K562 (cell line): Measurements from ENCODE around the gene RER1. TPM values are rescaled to one million over a fixed set of nuclear protein-coding genes. Genes with fewer than 3 reads are reported as not detected.

ENCODE experiments used
- ATAC-seq: fragments of 200-7000 bp; cut with Tn5 transposase; 3 replicates; pipeline ENCODE4 v1.9.1; 2020; ENCODE audit warnings: moderate library complexity
- BruUV-seq: library from RNA; stranded (reverse); fragments of 400-500 nt; replicated peaks from 2 replicates; lab custom pipeline; 2021; lab: Mats Ljungman, UMichigan
- CTCF ChIA-PET: fragments of 300-600 bp; formaldehyde crosslinking; extraction: SDS; loops from one replicate; lab custom pipeline; 2021; ENCODE audit warnings: low intra/inter-chr PET ratio; lab: Yijun Ruan, JAX
- POLR2A ChIA-PET: fragments of 300-600, 350-650 bp; sonication (Branson Sonifier 250); formaldehyde crosslinking; extraction: SDS; loops from one replicate; lab custom pipeline; 2021; ENCODE audit warnings: antibody characterized with exemption, inconsistent platforms; lab: Yijun Ruan, JAX
- DNase-seq, 4 experiments: peaks; one replicate each; pipeline versions ENCODE4 v3.0.0 to v3.0.0-alpha.2; 2011 to 2018; ENCODE audit warnings: low spot score in 3 of 4, mixed read lengths in 3 of 4; ENCODE audit errors: extremely low read depth in 1 of 4
- FAIRE-seq: peaks from 2 replicates; lab custom pipeline; 2011; peaks lifted over from hg19 to GRCh38; lab: Jason Lieb, UNC
- H2AFZ ChIP-seq: 2 replicates; pipeline ENCODE4 v1.6.0; 2011; ENCODE audit warnings: low read depth, low read length, control low read depth, inconsistent platforms
- H3K27ac ChIP-seq: fragments of 200-600 bp; 3 replicates; pipeline ENCODE4 v1.8.0; 2011; ENCODE audit warnings: low read depth, mild to moderate bottlenecking, control low read depth, inconsistent platforms, low read length, moderate library complexity, mixed read lengths; ENCODE audit errors: extremely low read depth
- H3K27me3 ChIP-seq, 2 experiments: fragments of 300-600 bp in 1 of 2; 2 replicates in 1 of 2; 3 replicates in 1 of 2; pipeline versions ENCODE4 v1.6.0 to v1.8.0; 2011; ENCODE audit warnings: inconsistent platforms in 2 of 2, low read length in 2 of 2, mild to moderate bottlenecking in 1 of 2, mixed read lengths in 1 of 2, moderate library complexity in 1 of 2; ENCODE audit not compliant: control insufficient read depth in 2 of 2, insufficient read depth in 2 of 2
- H3K36me3 ChIP-seq: fragments of 300-600 bp; 3 replicates; pipeline ENCODE4 v1.8.0; 2011; ENCODE audit warnings: mild to moderate bottlenecking, low read length, inconsistent platforms; ENCODE audit not compliant: control insufficient read depth, insufficient read depth
- H3K4me1 ChIP-seq, 2 experiments: fragments of 200-600 bp in 1 of 2; replicated peaks in 1 of 2; 2 replicates in 1 of 2; 3 replicates in 1 of 2; pipeline versions ENCODE4 v1.5.1 to v1.8.0; 2011; ENCODE audit warnings: inconsistent platforms in 2 of 2, low read length in 2 of 2, mild to moderate bottlenecking in 1 of 2, mixed read lengths in 1 of 2, moderate library complexity in 1 of 2; ENCODE audit not compliant: control insufficient read depth in 2 of 2, insufficient read depth in 2 of 2
- H3K4me2 ChIP-seq: 2 replicates; pipeline ENCODE4 v1.6.1; 2011; ENCODE audit warnings: low read length, control low read depth, inconsistent platforms, mixed read lengths; ENCODE audit not compliant: insufficient read depth
- H3K4me3 ChIP-seq: fragments of 200-600 bp; sonication (generic), shearing (Covaris generic); 2 replicates; pipeline ENCODE4 v1.5.1; 2016; ENCODE audit warnings: control low read depth, inconsistent platforms
- H3K79me2 ChIP-seq: fragments of 200-600 bp; 3 replicates; pipeline ENCODE4 v1.8.0; 2011; ENCODE audit warnings: low read length, inconsistent platforms; ENCODE audit not compliant: control insufficient read depth, insufficient read depth
- H3K9ac ChIP-seq, 2 experiments: 2 replicates each; pipeline versions ENCODE4 v1.6.0 to v1.6.1; 2011; ENCODE audit warnings: low read depth in 2 of 2, low read length in 2 of 2, control low read depth in 1 of 2, inconsistent platforms in 1 of 2, mild to moderate bottlenecking in 1 of 2, mixed read lengths in 1 of 2; ENCODE audit not compliant: insufficient read depth in 1 of 2
- H3K9me1 ChIP-seq: one replicate; pipeline ENCODE4 v1.6.0; 2011; ENCODE audit warnings: inconsistent platforms, mild to moderate bottlenecking, low read length, moderate library complexity; ENCODE audit not compliant: control insufficient read depth, insufficient read depth
- H3K9me3 ChIP-seq: replicated peaks from 2 replicates; pipeline ENCODE4 v1.5.1; 2011; ENCODE audit warnings: low read depth, low read length, inconsistent platforms; ENCODE audit not compliant: control insufficient read depth, insufficient read depth
- H4K20me1 ChIP-seq: replicated peaks from 2 replicates; pipeline ENCODE4 v1.6.1; 2011; ENCODE audit warnings: low read length, inconsistent platforms, mixed read lengths; ENCODE audit not compliant: control insufficient read depth, insufficient read depth
- BCOR ChIP-seq: fragments of 450-650 bp; IDR thresholded peaks from 2 replicates; pipeline ENCODE4 v1.6.1; 2016
- CHD2 ChIP-seq: IDR thresholded peaks from 2 replicates; pipeline ENCODE4 v1.6.1; 2011; ENCODE audit warnings: low read depth, low read length
- ELF4 ChIP-seq: fragments of 450-650 bp; formaldehyde crosslinking; IDR thresholded peaks from 2 replicates; pipeline ENCODE4 v1.4.0; 2022; ENCODE audit warnings: missing genetic modification characterization
- EP300 ChIP-seq: IDR thresholded peaks from 2 replicates; pipeline ENCODE4 v1.6.1; 2012; ENCODE audit warnings: low read length, improper control_type of control experiment
- FOXP4 ChIP-seq: sonication (generic); formaldehyde crosslinking; IDR thresholded peaks from 2 replicates; pipeline ENCODE4 v1.8.0; 2022; ENCODE audit warnings: mild to moderate bottlenecking, missing genetic modification reagents, borderline replicate concordance
- PHF8 ChIP-seq: fragments of 200-600 bp; sonication (generic); IDR thresholded peaks from 2 replicates; pipeline ENCODE4 v1.6.1; 2012; ENCODE audit warnings: mixed run types, mild to moderate bottlenecking, inconsistent platforms, low read length, moderate library complexity, borderline replicate concordance
- PHTF2 ChIP-seq: fragments of 250-450 bp; sonication (Bioruptor Pico); IDR thresholded peaks from 2 replicates; pipeline ENCODE4 v1.5.0; 2021; ENCODE audit warnings: mild to moderate bottlenecking
- SUPT5H ChIP-seq: fragments of 450-650 bp; IDR thresholded peaks from 2 replicates; pipeline ENCODE4 v1.6.1; 2016
- TAF9B ChIP-seq: fragments of 450-650 bp; IDR thresholded peaks from 2 replicates; pipeline ENCODE4 v1.6.1; 2018; ENCODE audit warnings: mild to moderate bottlenecking; ENCODE audit not compliant: partially characterized antibody
- TEAD2 ChIP-seq: fragments of 450-650 bp; IDR thresholded peaks from 2 replicates; pipeline ENCODE4 v1.6.1; 2016; ENCODE audit warnings: missing genetic modification characterization, control low read depth, missing compliant biosample characterization
- ZBTB12 ChIP-seq: fragments of 250-450 bp; sonication (Bioruptor Pico); IDR thresholded peaks from 2 replicates; pipeline ENCODE4 v1.4.0; 2020
- ZNF121 ChIP-seq: sonication (generic); formaldehyde crosslinking; conservative IDR thresholded peaks from 2 replicates; pipeline ENCODE4 v1.8.0; 2022; ENCODE audit warnings: missing genetic modification reagents
- ZNF586 ChIP-seq: fragments of 450-650 bp; formaldehyde crosslinking; conservative IDR thresholded peaks from 2 replicates; pipeline ENCODE4 v1.4.0; 2020; ENCODE audit warnings: mild to moderate bottlenecking, moderate library complexity
- WGBS: fragments of 100-300 bp; shearing (Covaris generic); methylation state at CpG from one replicate; pipeline ENCODE4 v1.1.6; 2016; ENCODE audit warnings: low coverage, mixed read lengths; ENCODE audit not compliant: insufficient coverage; ENCODE audit errors: missing lambda C conversion rate; 5-methylcytosine and 5-hydroxymethylcytosine counted together
- in situ Hi-C: fragments of 300-500 bp; cut with MboI; formaldehyde crosslinking; loops from 4 replicates; pipeline ENCODE4 v1.15.0; 2018; ENCODE audit warnings: inconsistent platforms, mixed read lengths
- intact Hi-C: fragments of 100-400 bp; cut with micrococcal nuclease; formaldehyde crosslinking; loops from 2 replicates; pipeline ENCODE4 v1.14.2; 2022
- polyA plus RNA-seq, 8 experiments: library from polyadenylated mRNA; depleted of rRNA in 4 of 8; stranded (reverse) in 5 of 8; unstranded in 3 of 8; fragments of >200 nt; fragmentation: Nextera tagmentation in 2 of 8; fragmentation: Illumina TruSeq in 1 of 8; extraction: Ambion mirVana in 2 of 8; extraction: Trizol in 1 of 8; gene quantifications; 2 replicates each; pipeline versions ENCODE4 v1.2.1 to v1.2.3, GENCODE V29; 2011 to 2014; ENCODE audit warnings: inconsistent platforms in 1 of 8, missing spikeins in 1 of 8
- total RNA-seq, 7 experiments: library from RNA; depleted of rRNA in 6 of 7; stranded (reverse); fragments of >200 nt in 6 of 7; fragmentation: Illumina TruSeq in 2 of 7; extraction: Trizol in 2 of 7; gene quantifications; 2 replicates each; pipeline versions ENCODE4 v1.2.1 to v1.2.3, GENCODE V29; 2011 to 2021; ENCODE audit warnings: low replicate concordance in 1 of 7

RER1 gene
- total and polyA plus RNA-seq, 9 of the 15 experiments (the other 6 are each of a cell fraction or from before 2014, with no cell fraction given), result 19.6 to 354 (median 183) TPM

- DNase-seq, result no peak
- H3K9ac ChIP-seq, result no peak overlapping the region
- intact Hi-C loops, result no loop called here
- FAIRE-seq, result no peak
- no peaks in the 10 kb centered on the region for H3K9me1 ChIP-seq
- ChIA-PET POLR2A (interaction anchor here (0.5 kb wide), 1 partner anchor 225 kb away, joined by 3 read pairs; no protein-coding TSS in a partner anchor), CTCF (no interaction called here)
- WGBS, result 2% methylated on average over 4 of the region's 4 CpGs
- H2AFZ ChIP-seq, result no peak overlapping the region
- no TSS peak for BruUV-seq
- peaks cover under 1% of the 10 kb centered on the region; the same call in 1 of the 2 replicates for H4K20me1 ChIP-seq
- ATAC-seq, result no peak
- TF ChIP-seq ZNF121 (CRISPR knock-in tag) (peak; percentile 75), TAF9B (no peak), PHF8 (no peak), CHD2 (no peak)
- H3K4me3 ChIP-seq, result no peak overlapping the region
- H3K4me1 ChIP-seq, result peaks cover 0 to 29% of the 10 kb centered on the region in 2 experiments; a peak in 2 of 5 replicates
- no peak overlapping the region for H3K4me2 ChIP-seq
- H3K27me3 ChIP-seq, result peaks cover 37 to 60% of the 10 kb centered on the region in 2 experiments; a peak in 4 of 5 replicates
- H3K27ac ChIP-seq, result no peak overlapping the region
- no peaks in the 10 kb centered on the region for H3K79me2 ChIP-seq
- no peaks in the 10 kb centered on the region for H3K36me3 ChIP-seq
- H3K9me3 ChIP-seq, result no peaks in the 10 kb centered on the region
- in situ Hi-C loops, result loop anchor here (5.0 kb wide), 1 partner anchor 375 kb away; no protein-coding TSS in a partner anchor
Measured at GRCh38 chr1:2422523-2422922, 30.9 kb downstream of the RER1 start.

- Histone ChIP-seq H3K36me3 (no peaks in the 10 kb centered on the region), H3K9me3 (0 out of 2 replicates have a peak, but pooled peaks cover 5% of the 10 kb centered on the region), H3K4me1 (peaks cover 0 to 21% of the 10 kb centered on the region in 2 experiments; a peak in 2 of 5 replicates), H3K27me3 (peaks cover 30 to 60% of the 10 kb centered on the region in 2 experiments; a peak in 4 of 5 replicates), H3K9me1 (no peaks in the 10 kb centered on the region), H3K27ac (no peak overlapping the region), H3K4me2 (no peak overlapping the region), H4K20me1 (no peaks in the 10 kb centered on the region), H2AFZ (no peak overlapping the region), H3K4me3 (no peak overlapping the region), H3K79me2 (no peaks in the 10 kb centered on the region), H3K9ac (no peak overlapping the region)
- ATAC-seq, result peak; percentile 20
- DNase-seq, result no peak
- BruUV-seq, result no TSS peak
- ChIA-PET POLR2A (no interaction called here), CTCF (no interaction called here)
- intact Hi-C loops, result no loop called here
- in situ Hi-C loops, result no loop called here
- WGBS, result under 1% methylated on average over 11 of the region's 11 CpGs
- FAIRE-seq, result no peak
- TF ChIP-seq TEAD2 (no peak), SUPT5H (no peak), PHTF2 (CRISPR knock-in tag) (no peak), ELF4 (no peak), EP300 (no peak), FOXP4 (CRISPR knock-in tag) (no peak), BCOR (no peak), ZNF586 (CRISPR knock-in tag) (no peak), ZBTB12 (CRISPR knock-in tag) (no peak)
Measured at GRCh38 chr1:2425892-2426291, 34.3 kb downstream of the RER1 start.
